HG03521 (cell line): ENCODE data around the gene FAM98A.

Experiments used
- ATAC-seq: cut with Tn5 transposase; IDR thresholded peaks from one replicate; pipeline ENCODE4 v1.9.1; 2021; ENCODE audit warnings: mild to moderate bottlenecking, moderate library complexity; ENCODE audit not compliant: unreplicated experiment

The FAM98A gene

GRCh38 chr2:33599175-33599942, at the start of gene FAM98A:
Gene FAM98A, minus strand, starts transcription at chr2:33599299. Its CDS starts 78 bp downstream, at chr2:33599221.
- ATAC-seq, result peak; percentile 90

GRCh38 chr2:33645861-33646260, 46.8 kb upstream of the FAM98A start:
- no peak for ATAC-seq

- no peak for ATAC-seq
These were observed 45.1 kb upstream of the FAM98A start for GRCh38 chr2:33644215-33644614.

GRCh38 chr2:33636001-33636400, 36.9 kb upstream of the FAM98A start:
- ATAC-seq, result no peak

GRCh38 chr2:33634261-33634910, 35.3 kb upstream of the FAM98A start:
- ATAC-seq, result no peak

GRCh38 chr2:33633315-33633714, 34.2 kb upstream of the FAM98A start:
- no peak for ATAC-seq

GRCh38 chr2:33632831-33633230, 33.7 kb upstream of the FAM98A start:
- ATAC-seq, result no peak

GRCh38 chr2:33628031-33628827, 29.1 kb upstream of the FAM98A start:
- ATAC-seq, result no peak

GRCh38 chr2:33619028-33619427, 19.9 kb upstream of the FAM98A start:
- ATAC-seq, result no peak

GRCh38 chr2:33617989-33618388, 18.9 kb upstream of the FAM98A start:
- ATAC-seq, result no peak

- no peak for ATAC-seq
These were observed 18.3 kb upstream of the FAM98A start for GRCh38 chr2:33617401-33617800.

- ATAC-seq, result no peak
These were observed 17.8 kb upstream of the FAM98A start for GRCh38 chr2:33616873-33617272.

- no peak for ATAC-seq
These were observed 15.1 kb upstream of the FAM98A start for GRCh38 chr2:33614190-33614589.

- ATAC-seq, result no peak
These were observed 8.8 kb upstream of the FAM98A start for GRCh38 chr2:33607905-33608304.

- ATAC-seq, result no peak
These were observed 8.2 kb upstream of the FAM98A start for GRCh38 chr2:33607251-33607721.

- ATAC-seq, result no peak
These were observed 7.5 kb upstream of the FAM98A start for GRCh38 chr2:33606622-33607021.

GRCh38 chr2:33606100-33606499, 7.0 kb upstream of the FAM98A start:
- no peak for ATAC-seq

- no peak for ATAC-seq
These were observed 6.0 kb upstream of the FAM98A start for GRCh38 chr2:33605056-33605455.

- no peak for ATAC-seq
These were observed 4.3 kb upstream of the FAM98A start for GRCh38 chr2:33603416-33603815.

- ATAC-seq, result no peak
These were observed 3.2 kb upstream of the FAM98A start for GRCh38 chr2:33602201-33602830.

GRCh38 chr2:33599943-33600192, 769 bp upstream of the FAM98A start:
- no peak for ATAC-seq
